ENCODE measurements around the gene RHOBTB3.
A peak's percentile ranks its signal among the peaks of the same experiment; 100 is the strongest.

Gene RHOBTB3

DNA sequence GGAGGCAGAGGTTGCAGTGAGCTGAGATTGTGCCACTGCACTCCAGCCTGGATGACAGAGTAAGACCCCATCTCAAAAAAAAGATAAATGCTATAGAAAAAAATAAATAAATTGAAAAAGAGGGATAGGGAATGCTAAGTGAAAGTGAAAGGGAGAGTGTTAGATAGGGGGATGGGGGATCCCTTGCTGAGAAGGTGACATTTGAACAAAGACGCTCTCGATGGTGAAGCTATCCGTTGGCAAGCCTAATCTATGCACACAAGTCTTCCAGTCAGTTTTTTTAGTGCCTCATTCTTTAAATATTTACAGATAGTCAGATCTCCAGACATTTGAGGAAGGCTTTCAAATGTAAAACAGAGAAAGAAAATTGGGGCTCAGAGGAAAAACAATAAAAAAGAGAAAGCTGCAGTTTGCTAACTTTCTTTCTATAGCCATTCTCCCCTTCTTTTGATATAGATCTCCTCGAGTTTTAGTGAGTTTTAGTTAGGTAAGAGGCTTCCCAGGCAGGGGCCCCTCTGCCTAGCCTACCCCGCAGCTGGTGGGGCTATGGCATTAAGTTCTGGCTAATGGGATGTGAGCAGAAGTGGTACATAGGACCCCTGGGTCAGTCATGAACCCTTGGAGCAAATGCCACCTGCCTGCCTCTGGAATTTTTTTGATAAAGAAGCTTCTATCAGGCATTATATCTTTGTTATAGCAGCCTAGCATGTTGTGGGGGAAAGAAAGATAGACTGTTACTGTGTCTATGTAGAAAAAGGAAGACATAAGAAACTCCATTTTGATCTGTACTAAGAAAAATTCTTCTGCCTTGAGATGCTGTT, 79.4 kb downstream of the RHOBTB3 start:
- TF ChIP-seq ZFX (IDR thresholded peaks at IDR 0.05) = no peak
- TF ChIP-seq, protein P1, sequence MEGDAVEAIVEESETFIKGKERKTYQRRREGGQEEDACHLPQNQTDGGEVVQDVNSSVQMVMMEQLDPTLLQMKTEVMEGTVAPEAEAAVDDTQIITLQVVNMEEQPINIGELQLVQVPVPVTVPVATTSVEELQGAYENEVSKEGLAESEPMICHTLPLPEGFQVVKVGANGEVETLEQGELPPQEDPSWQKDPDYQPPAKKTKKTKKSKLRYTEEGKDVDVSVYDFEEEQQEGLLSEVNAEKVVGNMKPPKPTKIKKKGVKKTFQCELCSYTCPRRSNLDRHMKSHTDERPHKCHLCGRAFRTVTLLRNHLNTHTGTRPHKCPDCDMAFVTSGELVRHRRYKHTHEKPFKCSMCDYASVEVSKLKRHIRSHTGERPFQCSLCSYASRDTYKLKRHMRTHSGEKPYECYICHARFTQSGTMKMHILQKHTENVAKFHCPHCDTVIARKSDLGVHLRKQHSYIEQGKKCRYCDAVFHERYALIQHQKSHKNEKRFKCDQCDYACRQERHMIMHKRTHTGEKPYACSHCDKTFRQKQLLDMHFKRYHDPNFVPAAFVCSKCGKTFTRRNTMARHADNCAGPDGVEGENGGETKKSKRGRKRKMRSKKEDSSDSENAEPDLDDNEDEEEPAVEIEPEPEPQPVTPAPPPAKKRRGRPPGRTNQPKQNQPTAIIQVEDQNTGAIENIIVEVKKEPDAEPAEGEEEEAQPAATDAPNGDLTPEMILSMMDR (conservative IDR thresholded peaks at IDR 0.05) = no peak
- peak overlapping the region; percentile 72 for H3K27ac ChIP-seq

DNA sequence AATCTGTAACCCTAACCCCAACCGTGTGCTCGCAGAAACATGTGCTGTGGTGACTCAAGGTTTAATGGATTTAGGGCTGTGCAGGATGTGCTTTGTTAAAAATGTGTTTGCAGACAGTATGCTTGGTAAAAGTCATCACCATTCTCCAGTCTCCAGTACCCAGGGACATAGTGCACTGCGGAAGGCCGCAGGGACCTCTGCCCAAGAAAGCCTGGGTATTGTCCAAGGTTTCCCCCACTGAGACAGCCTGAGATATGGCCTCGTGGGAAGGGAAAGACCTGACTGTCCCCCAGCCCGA, 79.9 kb downstream of the RHOBTB3 start:
- H3K27ac ChIP-seq = peak overlapping the region; percentile 72

DNA sequence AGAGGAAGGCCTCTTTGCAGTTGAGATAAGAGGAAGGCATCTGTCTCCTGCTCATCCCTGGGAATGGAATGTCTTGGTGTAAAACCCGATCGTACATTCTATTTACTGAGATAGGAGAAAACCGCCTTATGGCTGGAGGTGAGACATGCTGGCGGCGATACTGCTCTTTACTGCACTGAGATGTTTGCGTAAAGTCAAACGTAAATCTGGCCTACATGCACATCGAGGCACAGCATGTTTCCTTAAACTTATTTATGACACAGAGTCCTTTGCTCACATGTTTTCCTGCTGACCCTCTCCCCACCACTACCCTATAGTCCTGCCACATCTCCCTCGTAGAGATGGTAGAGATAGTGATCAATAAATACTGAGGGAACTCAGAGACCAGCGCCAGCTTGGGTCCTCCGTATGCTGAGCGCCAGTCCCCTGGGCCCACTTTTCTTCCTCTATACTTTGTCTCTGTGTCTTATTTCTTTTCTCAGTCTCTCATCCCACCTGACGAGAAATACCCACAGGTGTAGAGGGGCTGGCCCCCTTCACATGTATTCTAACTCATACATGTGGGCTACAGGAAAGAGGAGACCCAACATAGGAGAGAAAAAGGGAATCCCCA, 80.4 kb downstream of the RHOBTB3 start:
- peak overlapping the region; percentile 72 for H3K27ac ChIP-seq
- peak; percentile 32; the same call in 1 of the 2 replicates for TF ChIP-seq ZFX (IDR thresholded peaks at IDR 0.05)

DNA sequence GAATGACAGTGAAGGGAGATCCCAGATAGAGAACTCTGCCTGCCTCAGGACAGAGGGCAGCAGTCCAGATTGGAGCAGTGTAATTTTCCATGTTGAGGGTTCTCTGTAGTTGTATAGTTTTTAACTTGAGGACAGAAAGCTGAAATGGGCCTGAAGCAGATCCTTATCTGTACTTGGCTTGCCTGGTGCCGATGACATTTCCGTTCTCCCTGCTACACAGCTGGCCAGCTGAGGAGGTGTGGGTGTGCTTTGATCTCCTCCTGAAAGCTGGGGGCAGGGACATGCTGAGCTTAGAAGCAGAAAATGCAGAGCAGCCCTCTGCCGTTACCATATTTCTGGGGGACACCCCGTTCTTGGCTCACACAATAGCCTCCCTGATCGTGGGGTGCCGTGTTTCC, 80.9 kb downstream of the RHOBTB3 start:
- TF ChIP-seq, protein P1 (conservative IDR thresholded peaks at IDR 0.05) = no peak
- no peak for TF ChIP-seq ZFX (IDR thresholded peaks at IDR 0.05)
- H3K27ac ChIP-seq = peak overlapping the region; percentile 72

DNA sequence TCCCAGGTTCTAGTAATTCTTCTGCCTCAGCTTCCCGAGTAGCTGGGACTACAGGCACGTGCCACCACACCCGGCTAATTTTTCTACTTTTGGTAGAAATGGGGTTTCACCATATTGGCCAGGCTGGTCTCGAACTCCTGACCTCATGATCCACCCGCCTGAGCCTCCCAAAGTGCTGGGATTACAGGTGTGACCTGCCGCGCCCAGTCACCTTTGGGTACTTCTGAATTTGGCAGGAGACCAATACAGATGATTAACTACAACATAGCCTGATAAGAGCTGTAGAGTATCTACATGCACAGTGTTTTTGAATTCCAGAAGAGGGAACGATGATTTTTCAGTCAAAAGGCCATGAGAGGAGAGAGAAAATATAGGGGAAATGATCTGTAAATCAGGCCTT, 81.9 kb downstream of the RHOBTB3 start:
- 0 out of 2 replicates have a peak overlapping the region, but pooled peaks have one; percentile 2 for H3K27ac ChIP-seq

DNA sequence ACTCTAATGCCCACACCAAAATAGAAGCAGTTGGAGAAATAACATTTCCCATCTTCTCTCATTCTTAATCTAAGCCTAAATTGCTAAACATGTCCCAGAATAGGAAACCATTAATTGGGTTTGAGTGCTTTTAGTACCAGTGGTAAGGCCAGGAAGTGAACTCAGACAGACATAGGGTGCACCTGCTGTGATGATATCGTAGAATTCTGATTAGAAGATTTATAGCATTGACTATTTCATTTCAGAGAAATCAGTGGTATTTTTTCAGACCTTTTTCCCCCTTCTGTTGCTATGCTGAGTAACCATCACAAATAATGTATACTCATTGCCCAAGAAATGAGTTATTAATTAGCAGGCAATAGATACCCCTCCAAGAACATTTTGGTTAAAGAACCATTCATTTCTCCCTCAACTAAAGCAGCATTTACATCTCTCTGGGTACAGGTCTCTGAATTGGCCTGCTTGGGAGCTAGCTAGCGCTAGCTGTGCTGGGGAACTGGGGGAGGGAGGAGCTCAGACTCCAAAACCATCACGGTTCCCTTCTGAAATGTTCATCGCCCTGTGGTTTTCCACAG, 84.1 kb downstream of the RHOBTB3 start:
- H3K27ac ChIP-seq = no peak overlapping the region
- no peak for TF ChIP-seq ZFX (IDR thresholded peaks at IDR 0.05)
- TF ChIP-seq, protein P1 (conservative IDR thresholded peaks at IDR 0.05) = no peak

DNA sequence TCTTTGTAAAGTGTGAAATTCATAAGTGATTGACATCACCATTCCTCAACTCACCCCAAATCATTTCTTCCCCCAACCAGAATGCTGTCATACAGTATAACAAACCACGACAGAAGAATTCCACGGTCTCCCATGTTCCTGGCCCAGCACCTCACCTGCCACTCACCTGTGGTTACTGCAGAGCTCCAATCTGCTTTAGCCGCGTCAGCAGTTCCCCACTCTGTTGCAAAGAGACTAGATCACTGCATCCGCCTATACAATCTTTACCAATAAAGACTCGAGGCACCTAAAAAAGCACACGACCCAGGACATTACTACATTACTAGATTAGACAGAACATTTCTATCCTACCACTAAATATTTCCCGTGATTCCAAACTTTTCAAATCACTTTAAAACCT, 85.2 kb downstream of the RHOBTB3 start:
- H3K27ac ChIP-seq = no peak overlapping the region
- TF ChIP-seq, protein P1 (conservative IDR thresholded peaks at IDR 0.05) = no peak
- no peak for TF ChIP-seq ZFX (IDR thresholded peaks at IDR 0.05)

DNA sequence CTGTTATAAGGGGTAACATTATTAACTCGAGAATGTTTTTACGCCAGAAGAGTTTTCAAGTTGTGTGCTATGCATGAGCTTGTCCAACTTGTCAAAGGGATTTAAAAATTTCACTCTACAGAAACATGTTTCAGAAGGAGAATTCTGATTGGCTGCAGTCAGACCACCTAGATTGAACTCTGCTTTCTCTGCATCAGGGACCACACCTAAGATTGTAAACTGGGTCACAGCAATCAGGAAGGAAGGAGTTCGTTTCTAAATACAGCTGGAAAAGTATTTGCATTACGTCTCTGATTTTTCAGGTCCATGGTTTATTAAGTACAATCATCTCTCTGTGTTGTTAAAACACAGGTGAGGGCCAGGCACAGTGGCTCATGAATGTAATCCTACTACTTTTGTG, 85.6 kb downstream of the RHOBTB3 start:
- no peak overlapping the region for H3K27ac ChIP-seq

More for the DNA sequence above, 85.6 kb downstream of the RHOBTB3 start:
- TF ChIP-seq, protein P1 (conservative IDR thresholded peaks at IDR 0.05) = no peak
- TF ChIP-seq ZFX (IDR thresholded peaks at IDR 0.05) = no peak
